Neural cell (in vitro differentiated cells): ENCODE results near the gene GMDS.

Experiments
- EP300 ChIP-seq: fragments of 450-650 bp; conservative IDR thresholded peaks from 2 replicates; pipeline ENCODE4 v1.6.1; 2014; ENCODE audit warnings: antibody characterized with exemption, mild to moderate bottlenecking, moderate library complexity; ENCODE audit not compliant: poor library complexity, severe bottlenecking
- EZH2 ChIP-seq: fragments of 200-600, 300-800 bp; shearing (Covaris generic), sonication (generic); IDR thresholded peaks from 2 replicates; pipeline ENCODE4 v1.6.1; 2014; ENCODE audit warnings: antibody characterized with exemption, low read length, borderline replicate concordance, mild to moderate bottlenecking; ENCODE audit not compliant: insufficient read depth, poor library complexity, severe bottlenecking
- POLR2AphosphoS5 ChIP-seq: IDR thresholded peaks from 2 replicates; pipeline ENCODE4 v1.6.1; 2012
- RAD21 ChIP-seq: fragments of 450-650 bp; conservative IDR thresholded peaks from 2 replicates; pipeline ENCODE4 v1.6.1; 2014; ENCODE audit warnings: antibody characterized with exemption, mild to moderate bottlenecking, moderate library complexity
- SMC3 ChIP-seq: fragments of 450-650 bp; conservative IDR thresholded peaks from 2 replicates; pipeline ENCODE4 v1.6.1; 2014; ENCODE audit warnings: antibody characterized with exemption, mild to moderate bottlenecking, moderate library complexity; ENCODE audit not compliant: poor library complexity
- TAF1 ChIP-seq: IDR thresholded peaks from 2 replicates; pipeline ENCODE4 v1.6.1; 2012; ENCODE audit warnings: low read depth
- TF ChIP-seq, protein P1 (sequence below): fragments of 450-650 bp; IDR thresholded peaks from 2 replicates; pipeline ENCODE4 v1.5.1; 2014; ENCODE audit warnings: antibody characterized with exemption, mild to moderate bottlenecking, moderate library complexity; ENCODE audit not compliant: poor library complexity, severe bottlenecking

GRCh38 chr6:2110504-2110903, 134.9 kb downstream of the GMDS start:
- TF ChIP-seq, protein P1, sequence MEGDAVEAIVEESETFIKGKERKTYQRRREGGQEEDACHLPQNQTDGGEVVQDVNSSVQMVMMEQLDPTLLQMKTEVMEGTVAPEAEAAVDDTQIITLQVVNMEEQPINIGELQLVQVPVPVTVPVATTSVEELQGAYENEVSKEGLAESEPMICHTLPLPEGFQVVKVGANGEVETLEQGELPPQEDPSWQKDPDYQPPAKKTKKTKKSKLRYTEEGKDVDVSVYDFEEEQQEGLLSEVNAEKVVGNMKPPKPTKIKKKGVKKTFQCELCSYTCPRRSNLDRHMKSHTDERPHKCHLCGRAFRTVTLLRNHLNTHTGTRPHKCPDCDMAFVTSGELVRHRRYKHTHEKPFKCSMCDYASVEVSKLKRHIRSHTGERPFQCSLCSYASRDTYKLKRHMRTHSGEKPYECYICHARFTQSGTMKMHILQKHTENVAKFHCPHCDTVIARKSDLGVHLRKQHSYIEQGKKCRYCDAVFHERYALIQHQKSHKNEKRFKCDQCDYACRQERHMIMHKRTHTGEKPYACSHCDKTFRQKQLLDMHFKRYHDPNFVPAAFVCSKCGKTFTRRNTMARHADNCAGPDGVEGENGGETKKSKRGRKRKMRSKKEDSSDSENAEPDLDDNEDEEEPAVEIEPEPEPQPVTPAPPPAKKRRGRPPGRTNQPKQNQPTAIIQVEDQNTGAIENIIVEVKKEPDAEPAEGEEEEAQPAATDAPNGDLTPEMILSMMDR, result no peak
- no peak for TF ChIP-seq EZH2
- no peak for TF ChIP-seq POLR2AphosphoS5
- no peak for TF ChIP-seq SMC3
- TF ChIP-seq EP300, result no peak
- TF ChIP-seq TAF1, result no peak
- no peak for TF ChIP-seq RAD21
